Natural killer cell (primary cell): ENCODE measurements around the gene RBM15B. TPM values are rescaled to one million over a fixed set of nuclear protein-coding genes. Genes with fewer than 3 reads are reported as not detected.
A peak's percentile ranks its signal among the peaks of the same experiment; 100 is the strongest.

Source experiments
- ATAC-seq, 3 donors: fragments of 150-1000 bp in 2 of 3; fragments of 200-7000 bp in 1 of 3; cut with Tn5 transposase; 1 replicate in 1 of 3; 2 replicates in 2 of 3; pipeline ENCODE4 v1.10.0; 2021; ENCODE audit warnings: mild to moderate bottlenecking in 2 of 3, moderate library complexity in 2 of 3
- DNase-seq, 2 donors: peaks; one replicate each; pipeline versions ENCODE4 v3.0.0 to v3.0.0-alpha.2; 2013 to 2021; ENCODE audit warnings: mixed read lengths in 1 of 2
- H3K27ac ChIP-seq: one replicate; pipeline ENCODE4 v1.5.1; 2013; ENCODE audit warnings: mild to moderate bottlenecking, low read length
- H3K27me3 ChIP-seq: one replicate; pipeline ENCODE4 v1.6.1; 2013; ENCODE audit warnings: low read length; ENCODE audit not compliant: control insufficient read depth, insufficient read depth
- H3K36me3 ChIP-seq: one replicate; pipeline ENCODE4 v1.6.1; 2013; ENCODE audit warnings: low read length; ENCODE audit not compliant: control insufficient read depth, insufficient read depth
- H3K4me1 ChIP-seq: one replicate; pipeline ENCODE4 v1.6.1; 2013; ENCODE audit warnings: low read length; ENCODE audit not compliant: control insufficient read depth, insufficient read depth
- H3K4me3 ChIP-seq: one replicate; pipeline ENCODE4 v1.5.1; 2013; ENCODE audit warnings: low read length
- H3K9me3 ChIP-seq: one replicate; pipeline ENCODE4 v1.6.1; 2013; ENCODE audit warnings: low read length; ENCODE audit not compliant: control insufficient read depth, insufficient read depth
- H3K27ac Mint-ChIP-seq, 2 donors: one replicate each; pipeline ENCODE4 v1.8.0; 2022; ENCODE audit warnings: mild to moderate bottlenecking in 2 of 2, mixed read lengths in 2 of 2, moderate library complexity in 1 of 2
- H3K27me3 Mint-ChIP-seq, 2 donors: one replicate each; pipeline ENCODE4 v1.8.0; 2022; ENCODE audit warnings: low read depth in 2 of 2, mixed read lengths in 2 of 2
- H3K36me3 Mint-ChIP-seq: one replicate; pipeline ENCODE4 v1.8.0; 2022; ENCODE audit warnings: mixed read lengths
- H3K4me1 Mint-ChIP-seq, 2 donors: one replicate each; pipeline ENCODE4 v1.8.0; 2022; ENCODE audit warnings: mixed read lengths in 2 of 2
- H3K4me3 Mint-ChIP-seq: one replicate; pipeline ENCODE4 v1.8.0; 2022; ENCODE audit warnings: mild to moderate bottlenecking, moderate library complexity, mixed read lengths
- H3K9me3 Mint-ChIP-seq, 2 donors: one replicate each; pipeline ENCODE4 v1.8.0; 2022; ENCODE audit warnings: mixed read lengths in 2 of 2
- CTCF ChIP-seq: fragments of 200-600 bp; IDR thresholded peaks from one replicate; pipeline ENCODE4 v1.8.0; 2022; ENCODE audit warnings: antibody characterized with exemption
- WGBS: methylation state at CpG from one replicate; pipeline ENCODE4 v1.1.7; 2013; ENCODE audit warnings: missing lambda C conversion rate; ENCODE audit not compliant: insufficient coverage; 5-methylcytosine and 5-hydroxymethylcytosine counted together
- intact Hi-C: fragments of 100-400 bp; cut with micrococcal nuclease; formaldehyde crosslinking; loops from one replicate; pipeline ENCODE4 v1.14.2; 2022
- total RNA-seq, 4 donors: library from RNA; stranded (reverse); fragments of 120-200 nt in 1 of 4; gene quantifications; one replicate each; pipeline versions ENCODE4 v1.2.3 to v1.2.4, GENCODE V29; 2013 to 2022

The RBM15B gene
- total RNA-seq, 3 donors from 2014 or later (not counting 1 experiment from before 2014, with no cell fraction given) = 23.7 to 29.0 (median 28.6) TPM

DNA sequence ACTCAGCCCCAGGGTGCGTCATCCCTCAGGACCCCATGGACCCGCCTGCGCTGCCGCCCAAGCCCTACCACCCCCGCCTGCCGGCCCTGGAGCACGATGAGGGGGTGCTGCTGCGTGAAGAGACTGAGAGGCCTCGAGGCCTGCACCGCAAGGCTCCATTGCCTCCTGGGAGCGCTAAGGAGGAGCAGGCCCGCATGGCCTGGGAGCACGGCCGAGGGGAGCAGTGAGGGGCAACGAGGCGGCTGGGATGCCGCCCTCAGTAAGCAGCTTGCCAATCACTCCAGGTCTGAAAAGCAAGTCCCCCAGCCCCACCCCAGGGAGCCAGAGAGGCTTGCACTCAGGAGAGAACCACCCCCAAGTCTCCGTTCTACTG, 9.8 kb upstream of the RBM15B start:
- H3K36me3 ChIP-seq = no peaks in the 10 kb centered on the region
- Mint-ChIP-seq H3K4me3 (no peak overlapping the region), H3K27ac (no peak overlapping the region), H3K36me3 (no peaks in the 10 kb centered on the region), H3K27me3 (peaks cover 0 to 2% of the 10 kb centered on the region in 2 donors), H3K9me3 (no peaks in the 10 kb centered on the region), H3K4me1 (peaks cover 24 to 26% of the 10 kb centered on the region in 2 donors)
- H3K27ac ChIP-seq = no peak overlapping the region
- WGBS = 94% methylated on average over 18 of the region's 18 CpGs
- peaks cover 23% of the 10 kb centered on the region for H3K4me1 ChIP-seq
- no peaks in the 10 kb centered on the region for H3K27me3 ChIP-seq
- intact Hi-C loops = loop anchor here (10.0 kb wide), 1 partner anchor 1027 kb away; the partner anchor contains the start of genes CYB561D2, NPRL2 and TMEM115
- no peak for DNase-seq
- ATAC-seq = no peak
- TF ChIP-seq CTCF = no peak
- no peaks in the 10 kb centered on the region for H3K9me3 ChIP-seq
- H3K4me3 ChIP-seq = no peak overlapping the region

GRCh38 chr3:51382076-51382745, 8.9 kb upstream of the RBM15B start:
- H3K4me3 Mint-ChIP-seq = no peak overlapping the region
- no peaks in the 10 kb centered on the region for H3K36me3 Mint-ChIP-seq
- no peaks in the 10 kb centered on the region for H3K36me3 ChIP-seq
- WGBS = 100% methylated on average over 3 of the region's 4 CpGs
- no peak overlapping the region for H3K4me3 ChIP-seq
- intact Hi-C loops = loop anchor here (10.0 kb wide), 1 partner anchor 1027 kb away; the partner anchor contains the start of genes CYB561D2, NPRL2 and TMEM115
- peaks cover 30% of the 10 kb centered on the region for H3K4me1 ChIP-seq
- peaks cover 0 to 2% of the 10 kb centered on the region in 2 donors for H3K27me3 Mint-ChIP-seq
- H3K27ac Mint-ChIP-seq = no peak overlapping the region
- no peaks in the 10 kb centered on the region for H3K27me3 ChIP-seq
- ATAC-seq (no peak), DNase-seq (no peak)
- H3K9me3 ChIP-seq = no peaks in the 10 kb centered on the region
- TF ChIP-seq CTCF = no peak
- no peak overlapping the region for H3K27ac ChIP-seq
- H3K9me3 Mint-ChIP-seq = no peaks in the 10 kb centered on the region
- peaks cover 29 to 31% of the 10 kb centered on the region in 2 donors for H3K4me1 Mint-ChIP-seq

DNA sequence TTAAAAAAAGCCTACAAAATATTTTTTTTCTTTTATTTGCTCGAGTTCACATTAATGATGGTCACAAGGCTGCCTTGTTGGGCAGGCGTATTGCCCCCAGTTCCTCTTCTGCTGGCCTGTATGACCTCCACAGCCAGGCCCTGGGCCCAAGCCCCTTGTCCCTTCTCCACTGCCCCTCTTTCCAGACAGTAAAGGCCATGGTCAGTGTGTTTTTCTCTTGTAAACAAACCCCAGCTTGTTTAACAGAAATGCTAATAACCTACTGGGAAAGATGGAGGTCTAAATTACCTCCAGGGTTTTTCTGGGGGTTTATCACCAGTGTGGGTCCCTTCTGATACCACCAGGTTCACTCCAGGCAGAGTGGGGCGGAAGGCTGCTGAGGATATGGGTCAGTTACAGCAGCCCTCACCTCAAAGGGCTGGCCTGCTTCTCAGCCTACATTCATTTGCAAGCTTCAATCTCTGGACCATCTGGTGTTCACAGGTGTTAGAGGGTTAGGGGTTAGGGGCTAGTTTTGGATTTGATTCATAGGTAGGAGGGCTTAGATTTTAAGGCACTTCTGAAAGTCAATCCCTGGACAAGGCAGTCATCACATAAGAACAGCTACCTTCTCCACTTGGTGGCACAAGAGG, 8.0 kb upstream of the RBM15B start:
- no peak for TF ChIP-seq CTCF
- H3K36me3 ChIP-seq = peaks cover 7% of the 10 kb centered on the region
- 99% methylated on average over 3 of the region's 3 CpGs for WGBS
- no peak for ATAC-seq
- H3K27me3 ChIP-seq = no peaks in the 10 kb centered on the region
- peak overlapping the region; percentile 14 to 98 for H3K27ac Mint-ChIP-seq
- H3K4me3 ChIP-seq = no peak overlapping the region
- peak overlapping the region; percentile 97 for H3K4me3 Mint-ChIP-seq
- H3K4me1 ChIP-seq = peaks cover 37% of the 10 kb centered on the region
- H3K9me3 Mint-ChIP-seq = no peaks in the 10 kb centered on the region
- H3K9me3 ChIP-seq = no peaks in the 10 kb centered on the region
- intact Hi-C loops = loop anchor here (10.0 kb wide), 1 partner anchor 1028 kb away; the partner anchor contains the start of genes CYB561D2, NPRL2 and TMEM115
- no peak for DNase-seq
- H3K4me1 Mint-ChIP-seq = peaks cover 36 to 37% of the 10 kb centered on the region in 2 donors
- H3K36me3 Mint-ChIP-seq = no peaks in the 10 kb centered on the region
- H3K27me3 Mint-ChIP-seq = no peaks in the 10 kb centered on the region
- H3K27ac ChIP-seq = no peak overlapping the region
